Mesenchymal stem cell (in vitro differentiated cells and primary cell): ENCODE data around the gene SORCS1.

Source experiments
- DNase-seq: peaks from one replicate; pipeline ENCODE4 v3.0.0-alpha.2; 2013
- H2AFZ ChIP-seq: one replicate; pipeline ENCODE4 v1.6.1; 2013; ENCODE audit warnings: low read depth, mild to moderate bottlenecking, control low read depth, inconsistent platforms, low read length, moderate library complexity
- H2AK5ac ChIP-seq: 2 replicates; pipeline ENCODE4 v1.6.1; 2013; ENCODE audit warnings: low read length, moderate library complexity, mild to moderate bottlenecking, inconsistent platforms; ENCODE audit not compliant: severe bottlenecking
- H2BK120ac ChIP-seq: one replicate; pipeline ENCODE4 v1.6.1; 2013; ENCODE audit warnings: low read depth, mild to moderate bottlenecking, inconsistent platforms, low read length, moderate library complexity
- H2BK12ac ChIP-seq, 2 experiments: one replicate each; pipeline ENCODE4 v1.6.1; 2013; ENCODE audit warnings: inconsistent platforms in 2 of 2, low read length in 2 of 2, mild to moderate bottlenecking in 2 of 2, moderate library complexity in 2 of 2, control low read depth in 1 of 2
- H2BK15ac ChIP-seq: one replicate; pipeline ENCODE4 v1.6.1; 2013; ENCODE audit warnings: mild to moderate bottlenecking, low read depth, inconsistent platforms; ENCODE audit not compliant: poor library complexity, severe bottlenecking
- H2BK5ac ChIP-seq: 2 replicates; pipeline ENCODE4 v1.6.1; 2013; ENCODE audit warnings: low read depth, mild to moderate bottlenecking, low read length, control low read depth, inconsistent platforms; ENCODE audit not compliant: poor library complexity, severe bottlenecking
- H3K14ac ChIP-seq, 2 experiments: one replicate each; pipeline ENCODE4 v1.6.1; 2013; ENCODE audit warnings: inconsistent platforms in 2 of 2, low read length in 2 of 2, control low read depth in 1 of 2, mild to moderate bottlenecking in 1 of 2, moderate library complexity in 1 of 2
- H3K18ac ChIP-seq, 2 experiments: one replicate each; pipeline ENCODE4 v1.6.1; 2013; ENCODE audit warnings: inconsistent platforms in 2 of 2, low read length in 2 of 2, control low read depth in 1 of 2, low read depth in 1 of 2, mild to moderate bottlenecking in 1 of 2
- H3K23ac ChIP-seq, 2 experiments: one replicate each; pipeline ENCODE4 v1.6.1; 2013; ENCODE audit warnings: inconsistent platforms in 2 of 2, low read length in 2 of 2, mild to moderate bottlenecking in 2 of 2, moderate library complexity in 2 of 2, control low read depth in 1 of 2
- H3K27ac ChIP-seq: 2 replicates; pipeline ENCODE4 v1.5.1; 2013; ENCODE audit warnings: mild to moderate bottlenecking, moderate library complexity, low read length, control low read depth, inconsistent platforms; ENCODE audit not compliant: poor library complexity, severe bottlenecking
- H3K27me3 ChIP-seq, 2 experiments: 2 replicates each; pipeline versions ENCODE4 v1.6.1 to v1.7.0; 2013; ENCODE audit warnings: low read length in 2 of 2, mild to moderate bottlenecking in 2 of 2, moderate library complexity in 2 of 2, control low read depth in 1 of 2, inconsistent platforms in 1 of 2; ENCODE audit not compliant: control insufficient read depth in 1 of 2, insufficient read depth in 1 of 2
- H3K36me3 ChIP-seq, 2 experiments: 2 replicates each; pipeline versions ENCODE4 v1.6.1 to v1.7.0; 2013; ENCODE audit warnings: low read length in 2 of 2, control low read depth in 1 of 2, inconsistent platforms in 1 of 2, low read depth in 1 of 2, mild to moderate bottlenecking in 1 of 2; ENCODE audit not compliant: insufficient read depth in 2 of 2, control insufficient read depth in 1 of 2
- H3K4ac ChIP-seq, 2 experiments: one replicate each; pipeline ENCODE4 v1.6.1; 2013; ENCODE audit warnings: inconsistent platforms in 2 of 2, low read length in 2 of 2, mild to moderate bottlenecking in 2 of 2, moderate library complexity in 2 of 2, control low read depth in 1 of 2, low read depth in 1 of 2
- H3K4me1 ChIP-seq: 2 replicates; pipeline ENCODE4 v1.6.1; 2013; ENCODE audit warnings: low read depth, low read length, control low read depth; ENCODE audit not compliant: control insufficient read depth, insufficient read depth
- H3K4me2 ChIP-seq: 2 replicates; pipeline ENCODE4 v1.6.1; 2013; ENCODE audit warnings: low read length, mild to moderate bottlenecking, inconsistent platforms; ENCODE audit not compliant: poor library complexity, severe bottlenecking
- H3K4me3 ChIP-seq, 2 experiments: 2 replicates each; pipeline versions ENCODE4 v1.5.1 to v1.7.0; 2013; ENCODE audit warnings: low read length in 2 of 2, mild to moderate bottlenecking in 2 of 2, control low read depth in 1 of 2, low read depth in 1 of 2; ENCODE audit not compliant: insufficient read depth in 1 of 2
- H3K79me1 ChIP-seq: replicated peaks from 2 replicates; pipeline ENCODE4 v1.6.1; 2013; ENCODE audit warnings: mild to moderate bottlenecking, control low read depth, low read length, inconsistent platforms; ENCODE audit not compliant: poor library complexity, severe bottlenecking
- H3K9ac ChIP-seq: 2 replicates; pipeline ENCODE4 v1.7.0; 2013; ENCODE audit warnings: mild to moderate bottlenecking, low read length, moderate library complexity
- H3K9me3 ChIP-seq: 2 replicates; pipeline ENCODE4 v1.7.0; 2013; ENCODE audit warnings: mild to moderate bottlenecking, low read length; ENCODE audit not compliant: control insufficient read depth
- H4K8ac ChIP-seq: one replicate; pipeline ENCODE4 v1.6.1; 2013; ENCODE audit warnings: inconsistent platforms, mild to moderate bottlenecking, low read length, moderate library complexity
- H4K91ac ChIP-seq: one replicate; pipeline ENCODE4 v1.6.1; 2013; ENCODE audit warnings: mild to moderate bottlenecking, low read length, inconsistent platforms
- WGBS: methylation state at CpG from one replicate; pipeline ENCODE4 v1.1.7; 2013; ENCODE audit warnings: mixed read lengths; 5-methylcytosine and 5-hydroxymethylcytosine counted together

SORCS1 gene

DNA sequence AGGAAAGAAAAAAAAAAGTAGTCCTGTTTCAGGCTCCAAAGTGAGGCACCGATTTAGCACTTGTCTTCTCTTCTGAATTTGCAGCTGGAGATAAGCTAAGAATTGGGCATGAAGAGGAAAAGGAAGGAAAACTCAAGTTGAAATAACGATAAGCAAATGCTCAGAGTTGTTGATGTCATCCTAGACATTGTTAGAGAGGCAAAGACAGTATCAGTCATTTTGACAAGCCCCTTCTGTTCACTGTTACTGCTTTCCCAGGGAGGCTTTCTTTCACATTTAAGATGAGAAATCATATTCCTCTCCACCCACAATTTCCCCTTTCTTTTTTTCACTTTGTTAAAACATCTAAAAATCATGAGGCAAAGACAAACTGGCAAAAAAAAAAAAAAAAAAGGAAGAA, 41.8 kb downstream of the SORCS1 start:
- Histone ChIP-seq H4K8ac (no peak overlapping the region), H2BK5ac (no peak overlapping the region), H3K9ac (no peak overlapping the region), H2AFZ (no peak overlapping the region), H2BK12ac (no peak overlapping the region), H3K4ac (no peak overlapping the region), H3K4me3 (no peak overlapping the region), H3K4me1 (no peaks in the 10 kb centered on the region), H3K27me3 (no peaks in the 10 kb centered on the region), H3K4me2 (no peak overlapping the region), H3K79me1 (no peaks in the 10 kb centered on the region), H2BK15ac (no peak overlapping the region), H3K36me3 (no peaks in the 10 kb centered on the region), H3K27ac (no peak overlapping the region), H3K14ac (no peak overlapping the region), H4K91ac (no peak overlapping the region), H2AK5ac (no peak overlapping the region), H3K23ac (no peak overlapping the region), H3K18ac (no peak overlapping the region), H2BK120ac (no peak overlapping the region), H3K9me3 (no peaks in the 10 kb centered on the region)
- no peak for DNase-seq
- WGBS, result 63% methylated on average over 2 of the region's 2 CpGs

DNA sequence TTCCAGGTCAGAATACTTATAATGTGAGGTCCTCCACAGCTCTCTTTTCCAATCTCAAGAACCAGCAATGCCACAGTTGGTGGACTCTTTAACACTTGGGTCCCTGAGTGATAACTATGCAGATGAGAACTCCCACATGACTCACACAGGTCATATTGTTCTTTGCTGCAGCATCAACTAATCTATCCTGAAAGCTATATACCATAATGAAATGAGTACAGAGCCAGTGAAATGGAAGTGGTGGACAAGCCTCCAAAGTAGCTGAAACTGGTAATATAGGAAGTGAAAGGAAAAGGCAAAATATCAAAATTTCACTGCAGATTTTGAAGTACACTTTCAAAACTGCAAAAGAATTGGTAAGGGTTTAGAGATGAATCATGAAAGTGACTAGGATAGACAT, 45.6 kb downstream of the SORCS1 start:
- no peak overlapping the region for H2BK120ac ChIP-seq
- no peak for DNase-seq
- H3K4ac ChIP-seq, result no peak overlapping the region
- no peak overlapping the region for H3K23ac ChIP-seq
- H3K14ac ChIP-seq, result no peak overlapping the region
- H3K4me2 ChIP-seq, result no peak overlapping the region
- H4K91ac ChIP-seq, result no peak overlapping the region
- H3K4me3 ChIP-seq, result no peak overlapping the region
- H2BK12ac ChIP-seq, result no peak overlapping the region
- no peak overlapping the region for H4K8ac ChIP-seq
- no peaks in the 10 kb centered on the region for H3K79me1 ChIP-seq
- H3K9me3 ChIP-seq, result peaks cover 8% of the 10 kb centered on the region
- H3K18ac ChIP-seq, result no peak overlapping the region
- no peak overlapping the region for H3K9ac ChIP-seq
- H3K27me3 ChIP-seq, result no peaks in the 10 kb centered on the region
- H3K4me1 ChIP-seq, result no peaks in the 10 kb centered on the region
- H3K27ac ChIP-seq, result no peak overlapping the region
- no peak overlapping the region for H2AK5ac ChIP-seq
- no peaks in the 10 kb centered on the region for H3K36me3 ChIP-seq
- H2BK5ac ChIP-seq, result no peak overlapping the region
- H2AFZ ChIP-seq, result no peak overlapping the region
- H2BK15ac ChIP-seq, result no peak overlapping the region

- Histone ChIP-seq H2AFZ (no peak overlapping the region), H3K14ac (no peak overlapping the region), H2BK120ac (no peak overlapping the region), H3K18ac (no peak overlapping the region), H3K4me1 (no peaks in the 10 kb centered on the region), H2BK15ac (no peak overlapping the region), H4K8ac (no peak overlapping the region), H2BK5ac (no peak overlapping the region), H3K27me3 (no peaks in the 10 kb centered on the region), H3K9me3 (peaks cover 7% of the 10 kb centered on the region), H3K27ac (no peak overlapping the region), H3K9ac (no peak overlapping the region), H3K4me3 (no peak overlapping the region), H3K4me2 (no peak overlapping the region), H2BK12ac (no peak overlapping the region), H3K23ac (no peak overlapping the region), H3K36me3 (no peaks in the 10 kb centered on the region), H3K4ac (no peak overlapping the region), H2AK5ac (no peak overlapping the region), H3K79me1 (no peaks in the 10 kb centered on the region), H4K91ac (no peak overlapping the region)
- 48% methylated on average over 4 of the region's 4 CpGs for WGBS
- DNase-seq, result no peak
Measured at GRCh38 chr10:107104026-107104652, 60.4 kb downstream of the SORCS1 start.

DNA sequence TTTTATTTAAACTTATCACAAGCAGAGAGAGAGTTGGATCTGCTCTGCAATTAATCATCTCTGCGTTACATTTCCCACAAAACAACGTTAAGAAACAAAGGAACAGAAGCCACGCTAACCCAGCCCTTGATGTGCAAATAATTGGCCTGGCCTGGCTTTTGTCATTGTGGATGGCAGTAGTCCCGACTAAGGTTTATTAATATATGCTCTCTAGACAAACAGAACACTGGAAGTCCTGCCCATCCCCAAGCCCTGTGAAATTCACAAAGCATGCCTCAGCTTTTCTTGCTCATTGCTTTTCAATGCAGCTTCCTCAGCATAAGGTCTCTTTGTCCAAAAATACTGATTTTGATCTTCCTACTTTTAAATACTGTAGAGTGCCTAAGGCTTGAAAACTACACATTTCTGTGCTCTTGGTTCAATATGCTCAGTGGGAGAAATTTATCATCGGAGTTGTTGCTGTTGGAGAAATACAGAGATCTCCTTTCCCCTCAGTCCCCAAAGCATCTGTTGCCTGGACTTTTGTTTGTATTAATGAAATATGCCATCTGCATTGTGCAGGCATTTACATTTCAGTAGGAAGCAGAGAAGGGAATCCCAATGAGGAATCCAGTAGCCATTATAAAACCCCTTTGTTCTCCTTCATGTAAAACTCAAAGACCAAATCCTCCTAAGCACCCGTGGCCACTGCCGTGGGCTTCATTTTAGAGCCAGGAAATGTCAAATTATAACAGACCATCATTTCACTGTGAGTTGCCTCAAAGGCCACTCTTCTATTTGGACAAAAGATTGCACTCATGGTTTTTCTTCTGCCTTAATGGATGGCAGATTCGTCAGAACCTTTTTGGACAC, 61.1 kb downstream of the SORCS1 start:
- H2BK5ac ChIP-seq, result no peak overlapping the region
- H3K4me1 ChIP-seq, result no peaks in the 10 kb centered on the region
- no peak overlapping the region for H4K8ac ChIP-seq
- H2BK120ac ChIP-seq, result no peak overlapping the region
- no peak overlapping the region for H3K4ac ChIP-seq
- WGBS, result 40% methylated on average over 8 of the region's 8 CpGs
- H2BK12ac ChIP-seq, result no peak overlapping the region
- no peak overlapping the region for H3K18ac ChIP-seq
- no peak overlapping the region for H3K23ac ChIP-seq
- H3K36me3 ChIP-seq, result no peaks in the 10 kb centered on the region
- H3K79me1 ChIP-seq, result no peaks in the 10 kb centered on the region
- no peaks in the 10 kb centered on the region for H3K27me3 ChIP-seq
- no peak overlapping the region for H4K91ac ChIP-seq
- H2AFZ ChIP-seq, result no peak overlapping the region
- H3K4me2 ChIP-seq, result no peak overlapping the region
- no peak overlapping the region for H2AK5ac ChIP-seq
- peaks cover 7% of the 10 kb centered on the region for H3K9me3 ChIP-seq
- H2BK15ac ChIP-seq, result no peak overlapping the region
- no peak for DNase-seq
- H3K4me3 ChIP-seq, result no peak overlapping the region
- H3K14ac ChIP-seq, result no peak overlapping the region
- no peak overlapping the region for H3K9ac ChIP-seq
- no peak overlapping the region for H3K27ac ChIP-seq
